HG03066 (cell line): ENCODE results near the gene COL4A4.
"Not testable (repeated sequence)": the region's sequence is repeated elsewhere in the genome, so short reads cannot be mapped to it uniquely, and the experiment has no call there.

Experiments
- ATAC-seq: cut with Tn5 transposase; IDR thresholded peaks from one replicate; pipeline ENCODE4 v1.9.1; 2021; ENCODE audit warnings: low read depth; ENCODE audit not compliant: unreplicated experiment

The COL4A4 gene

DNA sequence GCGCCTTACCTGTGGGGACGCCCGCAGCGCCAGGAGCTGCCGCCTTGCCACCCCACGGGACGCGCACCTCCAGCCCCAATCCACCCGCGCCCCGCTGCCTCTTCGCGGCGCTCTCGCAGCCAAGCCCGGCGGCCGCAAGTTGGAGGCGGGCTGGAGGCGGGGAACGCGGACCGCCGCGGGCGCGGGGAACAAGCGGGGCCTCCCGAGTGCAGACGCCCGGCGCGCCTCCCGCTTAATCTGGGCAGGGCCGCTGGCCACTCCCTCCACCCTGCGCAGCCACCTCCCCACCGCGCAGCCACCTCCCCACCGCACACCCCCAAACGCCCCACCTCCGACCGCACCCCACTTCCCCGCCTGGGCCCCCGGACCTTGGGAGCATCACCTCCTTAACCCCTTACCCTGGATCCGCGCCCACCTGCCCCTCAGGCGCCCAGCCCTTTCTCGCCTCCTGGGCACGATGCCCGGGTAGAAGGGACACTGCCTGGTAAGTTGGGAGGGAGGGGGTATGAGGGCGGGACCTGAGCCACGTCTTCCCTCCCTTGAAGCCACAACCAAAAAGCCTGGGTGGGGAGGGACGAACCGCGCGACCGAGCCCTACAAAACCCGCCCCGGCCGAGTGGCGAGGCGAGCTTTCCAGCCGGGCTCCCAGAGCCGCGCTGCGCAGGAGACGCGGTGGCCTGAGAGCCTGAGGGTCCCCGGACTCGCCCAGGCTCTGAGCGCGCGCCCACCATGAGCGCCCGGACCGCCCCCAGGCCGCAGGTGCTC is at the start of gene COL4A4, which contains the start of gene COL4A3:
Gene COL4A4 (minus strand): TSS at position 208 of the 765 bp plus-strand sequence. CDS start 16,722 bp downstream, outside the sequence.
Gene COL4A3 (plus strand): TSS at position 627 of the 765 bp plus-strand sequence. CDS start 103 bp downstream, at position 730.
- ATAC-seq, result peak; percentile 50

DNA sequence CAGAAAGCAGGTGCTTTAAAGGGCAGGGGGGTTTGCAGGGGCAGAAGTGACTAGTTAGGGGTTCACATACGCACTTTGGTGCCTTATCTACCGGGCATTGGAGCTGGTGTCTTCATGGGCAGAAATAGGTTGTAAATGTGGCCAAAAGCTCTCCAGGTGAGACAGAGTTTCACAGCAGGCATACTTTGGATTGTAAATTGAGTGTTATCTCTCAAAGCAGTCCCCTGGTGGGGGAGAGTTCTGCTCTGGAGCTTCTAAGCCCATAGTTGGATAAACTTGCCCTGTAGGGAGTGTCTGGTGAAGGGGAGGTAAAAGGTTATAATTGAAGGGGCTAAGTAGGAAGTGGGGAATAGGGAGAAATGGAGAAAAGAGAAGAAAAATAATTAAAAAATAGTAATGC is 43.6 kb upstream of the COL4A4 start:
- ATAC-seq, result no peak

DNA sequence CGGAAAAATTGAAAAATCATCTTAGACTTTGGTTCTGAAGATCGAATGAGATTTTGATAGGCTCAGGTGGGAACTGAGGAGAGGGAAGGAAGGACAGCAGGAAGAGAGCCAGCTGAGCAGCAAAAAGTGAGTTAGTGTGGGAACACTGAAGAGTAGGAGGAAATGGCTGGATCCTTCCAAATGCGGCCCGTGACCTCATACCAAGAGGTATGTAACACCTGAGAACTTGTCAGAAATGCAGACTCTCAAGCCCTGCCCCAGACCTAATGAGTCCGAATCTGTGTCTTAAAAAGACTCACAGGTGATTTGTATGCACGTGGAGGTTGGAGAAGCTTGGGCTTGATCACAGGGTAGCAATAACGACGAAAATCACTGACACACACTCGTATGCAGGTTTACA is 42.4 kb upstream of the COL4A4 start:
- ATAC-seq, result no peak

DNA sequence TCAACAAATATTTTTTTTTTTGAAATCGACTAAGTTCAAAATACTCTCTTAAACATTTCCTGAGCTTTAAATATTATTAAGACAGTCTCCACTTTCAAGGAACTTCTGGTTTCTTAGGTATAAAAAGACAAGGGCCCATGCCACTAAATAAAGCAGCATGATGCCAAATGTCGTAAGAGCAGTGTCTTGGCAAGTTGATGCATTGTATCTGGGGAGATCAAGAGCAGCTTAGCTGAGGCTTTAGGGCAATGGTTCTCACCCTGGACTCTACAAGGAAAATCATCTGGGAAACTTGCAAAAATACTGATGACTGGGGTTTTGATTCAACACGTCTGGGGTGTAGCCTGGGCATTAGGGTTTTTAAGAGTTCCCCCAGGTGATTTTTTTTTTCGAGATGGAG is 41.7 kb upstream of the COL4A4 start:
- no peak for ATAC-seq

DNA sequence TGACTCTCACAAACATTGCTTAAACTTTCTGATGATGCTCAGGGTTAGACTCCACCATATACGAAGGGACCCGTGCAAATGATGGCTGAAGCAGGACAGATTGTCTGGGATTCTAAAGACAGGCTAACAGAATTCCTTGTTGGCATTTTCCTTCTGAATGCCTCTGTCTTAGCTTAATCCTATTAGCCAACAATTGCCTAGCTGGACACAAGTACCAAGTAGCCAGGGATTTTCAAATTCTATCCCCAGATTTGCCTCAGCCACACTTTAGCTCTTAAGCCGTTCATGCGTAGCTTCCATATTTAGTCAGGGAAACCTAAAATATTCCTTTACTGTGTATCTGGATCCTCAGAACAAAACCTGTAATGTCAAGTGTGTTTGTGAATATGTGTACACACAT is 40.4 kb upstream of the COL4A4 start:
- ATAC-seq, result no peak

DNA sequence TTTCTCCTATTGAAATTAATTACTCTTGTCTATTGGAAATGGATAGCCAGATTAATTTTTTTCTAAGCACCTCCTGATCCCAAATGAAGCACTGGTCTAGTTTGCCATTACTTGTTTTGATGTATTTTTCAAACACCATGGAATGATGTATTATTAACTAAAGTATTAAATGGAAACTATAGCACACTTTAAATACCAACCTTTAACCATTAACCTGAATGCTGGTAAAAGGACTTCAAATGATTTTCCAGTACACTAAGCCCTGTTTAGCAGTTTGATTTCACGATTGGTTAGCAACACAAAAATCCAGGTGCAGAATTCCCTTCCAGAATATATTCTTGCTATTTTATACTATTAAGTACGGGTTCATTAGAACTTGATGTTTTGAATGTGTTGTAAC is 37.8 kb upstream of the COL4A4 start:
- ATAC-seq, result no peak

DNA sequence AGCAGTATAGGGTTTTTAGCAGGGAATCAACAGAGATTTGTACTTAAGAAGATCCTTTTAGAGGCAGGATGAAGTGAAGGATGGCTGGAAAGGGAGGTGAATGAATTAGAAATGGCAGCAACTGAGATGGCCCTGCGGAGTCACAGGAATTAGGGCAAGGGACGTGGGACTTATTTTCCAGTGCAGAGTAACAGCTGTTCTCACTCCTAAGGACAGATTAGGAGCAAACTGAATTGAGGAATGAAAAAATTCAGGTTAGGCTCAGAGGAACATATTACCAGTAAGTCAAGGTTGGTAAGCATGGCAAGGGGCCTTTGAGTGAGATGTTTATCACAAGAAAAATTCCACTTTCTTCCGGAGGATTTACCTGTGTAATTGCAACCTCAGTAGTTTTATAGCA is 34.9 kb upstream of the COL4A4 start:
- ATAC-seq, result no peak

DNA sequence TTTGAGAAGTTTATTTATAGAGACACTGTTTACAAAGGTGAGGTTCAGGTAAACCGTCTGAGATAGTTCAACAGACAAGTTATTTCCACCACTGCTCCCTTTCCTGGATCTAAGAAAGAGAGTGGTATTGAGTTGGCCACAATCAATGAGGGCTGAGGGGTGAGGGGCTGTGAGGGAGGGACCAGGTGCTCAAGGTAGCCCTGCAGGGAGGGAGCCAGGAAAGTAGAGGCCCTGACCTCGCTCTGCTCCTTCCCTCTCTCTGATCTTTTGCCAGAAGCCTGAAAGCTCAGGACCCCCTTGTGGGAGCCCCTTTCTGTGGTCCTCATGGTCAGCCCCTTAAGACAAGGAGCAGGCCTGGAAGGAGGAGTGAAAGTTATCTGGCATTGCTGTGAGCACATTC is 30.2 kb upstream of the COL4A4 start:
- ATAC-seq, result no peak

DNA sequence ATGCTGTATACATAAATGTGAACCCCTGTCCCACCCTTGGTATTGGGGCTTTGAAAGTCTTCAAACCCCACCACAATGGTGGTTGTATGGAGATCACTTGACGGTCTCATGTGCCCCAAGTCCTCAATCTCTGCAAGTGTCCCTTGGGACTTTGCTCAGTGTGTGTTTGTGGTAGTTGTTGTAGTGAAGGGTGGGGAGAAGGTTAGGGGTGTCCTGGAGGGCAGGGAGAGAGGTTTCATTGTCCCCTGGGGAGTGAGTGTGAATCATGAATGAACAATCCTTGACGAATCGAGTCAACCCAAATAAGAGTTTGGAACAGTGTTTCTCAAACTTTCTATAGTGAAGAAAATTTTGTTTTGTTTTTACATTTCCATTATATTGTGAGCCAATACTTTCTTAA is 28.5 kb upstream of the COL4A4 start:
- no peak for ATAC-seq

DNA sequence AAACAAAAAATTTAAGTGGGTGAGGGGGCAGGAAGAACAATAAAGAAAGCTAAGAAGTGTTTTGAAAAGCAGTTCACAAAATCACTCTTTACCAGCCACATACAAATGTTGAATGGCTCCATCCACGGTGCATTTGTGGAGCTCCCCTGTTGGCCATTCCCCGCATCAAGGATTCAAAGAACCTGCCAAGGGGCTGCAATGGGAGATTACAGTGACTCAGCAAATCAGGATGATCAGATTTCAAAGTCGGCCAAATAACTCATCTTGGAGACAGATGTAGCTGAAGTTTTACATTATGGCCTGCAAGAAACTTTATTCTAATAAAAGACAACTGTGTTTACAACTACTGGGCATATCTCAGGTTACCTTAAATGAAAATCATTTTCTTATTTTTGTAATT is 27.4 kb upstream of the COL4A4 start:
- ATAC-seq, result no peak

DNA sequence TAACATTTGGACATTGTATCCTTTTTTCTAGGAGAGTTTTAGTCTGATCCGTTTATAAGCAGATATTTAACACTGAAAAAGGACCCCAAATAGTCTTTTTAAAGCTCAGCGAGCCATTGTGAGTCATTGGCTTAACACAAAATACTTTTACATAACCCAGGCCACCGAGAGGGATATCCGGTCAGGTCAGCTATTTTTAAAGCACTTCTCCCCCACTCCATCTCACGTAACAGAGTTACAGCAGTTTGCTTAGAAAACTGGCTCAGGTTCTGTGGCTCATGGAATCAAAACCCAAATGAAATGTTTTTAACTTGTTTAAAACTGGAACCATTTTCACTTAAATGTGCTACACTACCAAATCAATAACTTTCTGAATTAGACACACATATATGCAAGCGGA is 24.3 kb upstream of the COL4A4 start:
- ATAC-seq, result no peak

DNA sequence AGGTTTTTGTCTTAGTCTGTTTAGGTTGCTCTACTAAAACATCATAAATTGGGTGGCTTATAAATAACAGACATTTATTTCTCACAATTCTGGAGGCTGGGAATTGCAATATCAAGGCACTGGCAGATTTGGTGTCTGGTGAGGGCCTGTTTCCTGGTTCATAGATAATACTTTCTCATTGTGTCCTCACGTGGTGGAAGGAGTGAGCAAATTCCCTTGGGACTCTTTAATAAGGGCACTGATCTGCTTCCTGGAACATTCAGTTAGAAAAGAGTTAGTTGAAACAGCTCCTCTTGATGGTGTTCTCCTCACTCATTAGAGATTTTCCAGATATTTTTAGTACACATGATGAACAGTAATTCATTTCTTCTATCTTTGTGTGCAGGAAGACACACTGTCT is 22.7 kb upstream of the COL4A4 start:
- no peak for ATAC-seq

DNA sequence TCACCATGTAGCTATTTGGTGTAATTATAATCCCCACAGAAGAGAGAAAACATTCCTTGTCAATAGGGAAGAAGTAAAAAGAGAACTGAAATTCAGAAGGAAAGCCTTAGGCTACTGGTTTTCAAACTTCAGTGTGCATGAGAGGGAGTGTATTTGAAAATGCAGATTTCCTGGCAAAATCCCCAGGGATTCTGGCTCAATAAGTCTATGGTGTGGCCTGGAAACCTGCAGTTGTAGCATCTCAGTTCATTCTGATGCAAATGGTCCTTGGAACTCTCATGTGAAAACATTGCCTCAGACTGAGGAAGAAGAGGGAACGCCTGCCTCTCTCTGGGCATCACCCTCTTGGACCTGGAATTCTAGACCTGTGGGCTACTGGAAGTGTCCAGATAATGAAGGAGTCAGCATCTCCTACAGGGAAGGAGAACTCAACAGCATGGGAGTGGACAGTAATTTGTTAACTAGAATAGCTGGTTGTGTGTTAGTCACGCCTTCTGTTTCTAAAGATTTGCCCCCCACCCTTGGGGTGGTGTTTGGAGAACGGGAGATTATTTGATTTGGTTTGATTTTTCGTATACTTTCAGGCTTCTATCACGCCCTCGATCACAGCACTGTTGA is 21.7 kb upstream of the COL4A4 start:
- ATAC-seq, result no peak

DNA sequence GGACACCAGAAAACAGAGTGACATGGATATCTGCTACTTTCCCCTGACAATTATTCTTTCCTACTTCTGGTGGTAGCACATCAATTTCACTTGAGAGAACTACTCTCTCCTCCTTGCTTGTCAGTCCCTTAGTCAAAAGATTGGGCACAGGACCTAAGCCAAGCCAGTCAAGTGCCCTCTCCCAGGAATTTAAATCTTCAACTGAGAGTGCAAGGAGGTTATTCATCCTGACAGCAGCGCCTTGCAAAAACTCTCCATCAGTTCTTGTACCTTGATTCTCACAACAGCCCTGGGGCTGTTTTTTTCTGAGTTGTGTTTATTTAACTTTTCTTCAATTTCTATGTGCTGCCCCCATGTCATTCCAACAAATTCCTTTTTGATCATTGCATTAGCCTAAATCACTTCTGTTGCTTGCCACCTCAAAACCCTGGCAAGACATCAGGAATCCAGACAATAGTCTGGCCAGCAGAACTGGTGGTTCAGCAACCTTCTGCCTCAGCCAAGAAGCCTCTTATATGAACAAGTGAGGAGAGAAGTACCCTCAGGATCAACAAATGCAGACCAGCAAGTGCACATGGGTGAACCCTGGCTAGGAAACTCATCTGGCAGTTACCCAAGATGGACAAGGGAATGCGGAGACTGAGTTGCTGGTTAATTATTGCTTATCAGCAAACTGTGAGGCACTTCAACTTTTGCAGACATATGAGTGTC is 19.8 kb upstream of the COL4A4 start:
- no peak for ATAC-seq

DNA sequence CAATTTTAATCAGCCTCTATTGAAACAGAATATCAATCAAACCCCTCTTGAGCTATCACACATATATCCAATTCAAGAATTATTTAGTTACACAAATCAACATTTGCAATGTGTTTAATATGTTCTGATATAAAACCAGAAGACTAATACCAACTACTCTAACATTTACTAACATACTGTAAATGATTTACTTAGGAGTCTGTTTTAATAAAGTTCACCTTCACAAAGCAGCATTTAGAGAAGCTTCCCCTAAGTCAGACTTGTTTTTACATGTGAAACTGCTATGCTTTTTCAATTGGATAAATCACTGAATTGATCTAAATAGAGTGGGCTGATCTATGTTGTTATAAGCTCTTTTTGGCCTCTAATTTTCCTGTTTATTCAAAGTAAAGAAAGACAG is 18.8 kb upstream of the COL4A4 start:
- ATAC-seq, result no peak

DNA sequence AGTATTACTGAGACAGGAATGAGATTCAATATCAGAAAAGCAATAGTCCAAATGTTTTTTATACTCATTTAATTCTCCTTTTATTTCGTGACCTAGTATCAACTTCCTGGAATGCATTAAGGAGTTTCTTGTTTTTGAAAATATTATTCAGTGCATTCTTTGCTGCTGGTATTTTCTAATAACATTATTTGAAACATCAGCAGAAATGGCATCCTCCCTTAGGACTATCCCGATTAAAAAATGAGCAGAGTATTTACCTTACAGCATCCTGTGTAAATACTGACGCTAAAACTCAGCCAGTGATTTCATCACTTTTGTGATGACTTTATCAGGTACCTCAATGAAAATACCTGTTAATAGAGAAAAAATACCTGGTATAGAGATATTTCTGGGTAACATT is 16.8 kb upstream of the COL4A4 start:
- no peak for ATAC-seq

DNA sequence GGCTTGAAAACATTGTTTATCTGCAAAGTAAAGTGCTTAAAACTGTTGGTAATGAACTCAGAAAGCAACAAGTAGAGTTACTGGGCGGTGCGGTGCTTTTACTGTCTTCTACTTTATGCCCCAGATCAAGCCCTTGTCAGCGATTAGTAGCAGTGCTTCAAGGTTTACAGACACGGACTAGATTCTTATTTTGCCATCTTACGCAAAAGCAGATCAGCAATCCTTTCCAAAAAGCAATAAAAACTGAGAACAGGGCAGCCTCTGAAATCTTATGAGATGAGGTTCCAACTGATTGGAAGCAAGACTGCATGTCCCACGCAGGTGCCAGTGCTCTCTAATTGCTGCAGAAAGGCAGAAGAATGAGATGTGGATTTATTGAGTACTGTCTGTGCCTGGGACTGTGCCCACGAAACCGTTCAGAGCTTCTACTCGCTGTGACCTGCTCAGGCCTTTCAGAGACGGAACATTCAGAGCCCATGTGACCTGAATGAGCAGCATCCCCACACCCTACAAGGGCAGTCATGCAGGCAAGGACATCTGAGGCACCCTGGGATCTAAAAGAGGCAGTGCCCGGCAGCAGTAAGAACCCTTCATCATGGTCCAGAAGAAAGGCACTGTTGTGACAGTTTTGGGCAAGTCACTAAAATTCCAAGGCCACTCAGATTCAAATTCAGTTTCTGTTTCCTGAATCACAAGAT is 16.1 kb upstream of the COL4A4 start:
- ATAC-seq, result no peak

DNA sequence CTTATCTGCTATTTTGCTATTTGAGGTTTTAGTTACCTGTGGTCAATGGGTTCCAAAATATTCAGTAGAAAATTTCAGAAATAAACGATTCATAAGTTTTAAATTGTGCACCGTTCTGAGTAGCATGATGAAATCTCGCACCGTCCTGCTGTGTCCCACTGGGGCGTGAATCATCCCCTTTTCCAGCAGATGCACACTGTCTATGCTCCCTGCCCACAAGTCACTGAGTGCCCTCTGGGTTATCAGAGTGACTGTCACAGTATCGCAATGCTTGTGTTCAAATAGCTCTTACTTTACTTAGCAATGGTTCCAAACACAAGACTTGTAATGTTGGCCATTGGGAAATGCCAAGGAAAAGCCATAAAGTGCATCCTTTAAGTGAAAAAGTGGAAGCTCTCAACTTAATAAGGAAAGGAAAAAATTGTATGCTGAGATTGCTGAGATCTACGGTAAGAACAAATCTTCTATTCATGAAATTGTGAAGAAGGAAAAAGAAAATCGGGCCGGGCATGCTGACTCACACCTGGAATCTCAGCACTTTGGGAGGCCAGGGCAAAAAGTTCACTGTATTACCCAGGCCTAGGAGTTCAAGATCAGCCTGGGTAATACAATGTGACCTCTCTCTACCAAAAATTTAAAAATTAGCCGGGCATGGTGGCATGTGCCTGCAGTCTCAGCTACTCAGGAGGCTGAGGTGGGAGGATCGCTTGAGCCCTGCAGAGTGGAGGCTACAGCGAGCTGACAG is 13.8 kb upstream of the COL4A4 start:
- ATAC-seq, result no peak

DNA sequence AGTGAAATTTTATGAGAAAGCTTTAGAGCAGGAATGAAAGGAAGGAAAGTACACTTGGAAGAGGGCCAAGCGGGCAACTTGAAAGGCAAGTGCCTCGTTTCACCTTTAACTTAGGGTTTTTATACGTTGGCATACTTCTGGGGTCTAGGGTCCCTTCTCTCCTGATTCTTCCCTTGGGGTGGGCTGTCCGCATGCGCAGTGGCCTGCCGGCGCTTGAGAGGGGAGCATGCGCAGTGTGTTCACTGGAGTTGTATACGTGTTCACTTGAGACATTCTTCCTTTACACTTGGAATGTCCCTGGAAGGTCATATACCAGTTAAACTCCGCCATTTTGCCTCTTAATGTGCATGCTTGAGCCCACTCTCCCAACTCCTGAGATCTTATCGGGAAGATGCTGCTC is 7.8 kb upstream of the COL4A4 start:
- not testable (repeated sequence) for ATAC-seq

DNA sequence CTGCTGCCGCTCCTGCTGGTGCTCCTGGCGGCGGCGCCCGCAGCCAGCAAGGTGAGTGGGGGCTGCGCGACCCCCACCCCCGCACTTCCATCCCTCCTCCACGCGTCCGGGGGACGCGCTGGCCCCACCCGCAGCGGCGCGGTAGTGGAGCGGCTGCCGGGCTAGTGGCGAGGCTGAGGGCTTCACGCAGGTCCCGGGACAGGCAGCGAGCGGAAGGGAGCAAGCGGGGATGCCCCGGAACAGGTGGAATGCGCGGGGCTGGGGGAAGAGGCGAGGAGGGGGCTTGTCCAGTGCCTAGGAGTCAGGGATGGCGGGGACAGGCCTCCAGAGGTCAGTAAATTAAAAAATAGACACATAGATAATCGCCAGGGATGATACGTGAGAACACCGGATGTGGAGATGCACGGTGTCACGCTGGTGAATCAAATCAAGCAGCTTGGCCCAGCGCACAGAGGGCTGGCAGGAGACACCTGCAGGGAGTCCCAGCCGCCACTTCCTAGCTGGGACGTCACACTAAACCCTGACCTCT is 822 bp upstream of the COL4A4 start:
- ATAC-seq, result peak; percentile 50
